K562 (cell line): ENCODE data around the gene NKIRAS1. TPM values are rescaled to one million over a fixed set of nuclear protein-coding genes. Genes with fewer than 3 reads are reported as not detected.
A peak's percentile ranks its signal among the peaks of the same experiment; 100 is the strongest.

Experiments
- ATAC-seq: fragments of 200-7000 bp; cut with Tn5 transposase; 3 replicates; pipeline ENCODE4 v1.9.1; 2020; ENCODE audit warnings: moderate library complexity
- BruUV-seq: library from RNA; stranded (reverse); fragments of 400-500 nt; replicated peaks from 2 replicates; lab custom pipeline; 2021; lab: Mats Ljungman, UMichigan
- CTCF ChIA-PET: fragments of 300-600 bp; formaldehyde crosslinking; extraction: SDS; loops from one replicate; lab custom pipeline; 2021; ENCODE audit warnings: low intra/inter-chr PET ratio; lab: Yijun Ruan, JAX
- POLR2A ChIA-PET: fragments of 300-600, 350-650 bp; sonication (Branson Sonifier 250); formaldehyde crosslinking; extraction: SDS; loops from one replicate; lab custom pipeline; 2021; ENCODE audit warnings: antibody characterized with exemption, inconsistent platforms; lab: Yijun Ruan, JAX
- DNase-seq, 4 experiments: peaks; one replicate each; pipeline versions ENCODE4 v3.0.0 to v3.0.0-alpha.2; 2011 to 2018; ENCODE audit warnings: low spot score in 3 of 4, mixed read lengths in 3 of 4; ENCODE audit errors: extremely low read depth in 1 of 4
- FAIRE-seq: peaks from 2 replicates; lab custom pipeline; 2011; peaks lifted over from hg19 to GRCh38; lab: Jason Lieb, UNC
- H2AFZ ChIP-seq: 2 replicates; pipeline ENCODE4 v1.6.0; 2011; ENCODE audit warnings: low read depth, low read length, control low read depth, inconsistent platforms
- H3K27ac ChIP-seq: fragments of 200-600 bp; 3 replicates; pipeline ENCODE4 v1.8.0; 2011; ENCODE audit warnings: low read depth, mild to moderate bottlenecking, control low read depth, inconsistent platforms, low read length, moderate library complexity, mixed read lengths; ENCODE audit errors: extremely low read depth
- H3K27me3 ChIP-seq, 2 experiments: fragments of 300-600 bp in 1 of 2; 2 replicates in 1 of 2; 3 replicates in 1 of 2; pipeline versions ENCODE4 v1.6.0 to v1.8.0; 2011; ENCODE audit warnings: inconsistent platforms in 2 of 2, low read length in 2 of 2, mild to moderate bottlenecking in 1 of 2, mixed read lengths in 1 of 2, moderate library complexity in 1 of 2; ENCODE audit not compliant: control insufficient read depth in 2 of 2, insufficient read depth in 2 of 2
- H3K36me3 ChIP-seq: fragments of 300-600 bp; 3 replicates; pipeline ENCODE4 v1.8.0; 2011; ENCODE audit warnings: mild to moderate bottlenecking, low read length, inconsistent platforms; ENCODE audit not compliant: control insufficient read depth, insufficient read depth
- H3K4me1 ChIP-seq, 2 experiments: fragments of 200-600 bp in 1 of 2; replicated peaks in 1 of 2; 2 replicates in 1 of 2; 3 replicates in 1 of 2; pipeline versions ENCODE4 v1.5.1 to v1.8.0; 2011; ENCODE audit warnings: inconsistent platforms in 2 of 2, low read length in 2 of 2, mild to moderate bottlenecking in 1 of 2, mixed read lengths in 1 of 2, moderate library complexity in 1 of 2; ENCODE audit not compliant: control insufficient read depth in 2 of 2, insufficient read depth in 2 of 2
- H3K4me2 ChIP-seq: 2 replicates; pipeline ENCODE4 v1.6.1; 2011; ENCODE audit warnings: low read length, control low read depth, inconsistent platforms, mixed read lengths; ENCODE audit not compliant: insufficient read depth
- H3K4me3 ChIP-seq: fragments of 200-600 bp; sonication (generic), shearing (Covaris generic); 2 replicates; pipeline ENCODE4 v1.5.1; 2016; ENCODE audit warnings: control low read depth, inconsistent platforms
- H3K79me2 ChIP-seq: fragments of 200-600 bp; 3 replicates; pipeline ENCODE4 v1.8.0; 2011; ENCODE audit warnings: low read length, inconsistent platforms; ENCODE audit not compliant: control insufficient read depth, insufficient read depth
- H3K9ac ChIP-seq, 2 experiments: 2 replicates each; pipeline versions ENCODE4 v1.6.0 to v1.6.1; 2011; ENCODE audit warnings: low read depth in 2 of 2, low read length in 2 of 2, control low read depth in 1 of 2, inconsistent platforms in 1 of 2, mild to moderate bottlenecking in 1 of 2, mixed read lengths in 1 of 2; ENCODE audit not compliant: insufficient read depth in 1 of 2
- H3K9me1 ChIP-seq: one replicate; pipeline ENCODE4 v1.6.0; 2011; ENCODE audit warnings: inconsistent platforms, mild to moderate bottlenecking, low read length, moderate library complexity; ENCODE audit not compliant: control insufficient read depth, insufficient read depth
- H3K9me3 ChIP-seq: replicated peaks from 2 replicates; pipeline ENCODE4 v1.5.1; 2011; ENCODE audit warnings: low read depth, low read length, inconsistent platforms; ENCODE audit not compliant: control insufficient read depth, insufficient read depth
- H4K20me1 ChIP-seq: replicated peaks from 2 replicates; pipeline ENCODE4 v1.6.1; 2011; ENCODE audit warnings: low read length, inconsistent platforms, mixed read lengths; ENCODE audit not compliant: control insufficient read depth, insufficient read depth
- ATF4 ChIP-seq: fragments of 450-650 bp; formaldehyde crosslinking; IDR thresholded peaks from 2 replicates; pipeline ENCODE4 v1.4.0; 2022; ENCODE audit warnings: mild to moderate bottlenecking, moderate library complexity
- BMI1 ChIP-seq: fragments of 150-350 bp; IDR thresholded peaks from 2 replicates; pipeline ENCODE4 v1.6.1; 2014; ENCODE audit warnings: low read length
- FIP1L1 ChIP-seq: fragments of 200-400 bp; formaldehyde crosslinking; IDR thresholded peaks from 2 replicates; pipeline ENCODE4 v1.6.1; 2018; ENCODE audit warnings: mild to moderate bottlenecking, low read depth, low read length; ENCODE audit not compliant: poor library complexity, severe bottlenecking
- FOSL1 ChIP-seq: fragments of 200-800 bp; sonication (Bioruptor generic); conservative IDR thresholded peaks from 2 replicates; pipeline ENCODE4 v1.6.1; 2016; ENCODE audit warnings: missing genetic modification characterization, missing compliant biosample characterization
- ID3 ChIP-seq, 2 experiments: fragments of 250-450 bp in 1 of 2; fragments of 450-650 bp in 1 of 2; sonication (Bioruptor Pico) in 1 of 2; IDR thresholded peaks; 2 replicates each; pipeline versions ENCODE4 v1.6.1 to v1.8.0; 2016 to 2021; ENCODE audit warnings: mild to moderate bottlenecking in 2 of 2, moderate library complexity in 2 of 2, missing compliant biosample characterization in 1 of 2, missing genetic modification characterization in 1 of 2
- MTF1 ChIP-seq: fragments of 250-450 bp; sonication (Bioruptor Pico); IDR thresholded peaks from 2 replicates; pipeline ENCODE4 v1.9.0; 2021; ENCODE audit warnings: moderate library complexity, mild to moderate bottlenecking, inconsistent platforms, borderline replicate concordance
- SIN3A ChIP-seq, 2 experiments: fragments of 150-350 bp in 1 of 2; IDR thresholded peaks; 2 replicates each; pipeline ENCODE4 v1.6.1; 2011 to 2016; ENCODE audit warnings: borderline replicate concordance in 2 of 2, low read depth in 2 of 2, low read length in 2 of 2, mild to moderate bottlenecking in 2 of 2, moderate library complexity in 2 of 2; ENCODE audit not compliant: control insufficient read depth in 1 of 2
- TAF9B ChIP-seq: fragments of 450-650 bp; IDR thresholded peaks from 2 replicates; pipeline ENCODE4 v1.6.1; 2018; ENCODE audit warnings: mild to moderate bottlenecking; ENCODE audit not compliant: partially characterized antibody
- WGBS: fragments of 100-300 bp; shearing (Covaris generic); methylation state at CpG from one replicate; pipeline ENCODE4 v1.1.6; 2016; ENCODE audit warnings: low coverage, mixed read lengths; ENCODE audit not compliant: insufficient coverage; ENCODE audit errors: missing lambda C conversion rate; 5-methylcytosine and 5-hydroxymethylcytosine counted together
- in situ Hi-C: fragments of 300-500 bp; cut with MboI; formaldehyde crosslinking; loops from 4 replicates; pipeline ENCODE4 v1.15.0; 2018; ENCODE audit warnings: inconsistent platforms, mixed read lengths
- intact Hi-C: fragments of 100-400 bp; cut with micrococcal nuclease; formaldehyde crosslinking; loops from 2 replicates; pipeline ENCODE4 v1.14.2; 2022
- polyA plus RNA-seq, 8 experiments: library from polyadenylated mRNA; depleted of rRNA in 4 of 8; stranded (reverse) in 5 of 8; unstranded in 3 of 8; fragments of >200 nt; fragmentation: Nextera tagmentation in 2 of 8; fragmentation: Illumina TruSeq in 1 of 8; extraction: Ambion mirVana in 2 of 8; extraction: Trizol in 1 of 8; gene quantifications; 2 replicates each; pipeline versions ENCODE4 v1.2.1 to v1.2.3, GENCODE V29; 2011 to 2014; ENCODE audit warnings: inconsistent platforms in 1 of 8, missing spikeins in 1 of 8
- total RNA-seq, 7 experiments: library from RNA; depleted of rRNA in 6 of 7; stranded (reverse); fragments of >200 nt in 6 of 7; fragmentation: Illumina TruSeq in 2 of 7; extraction: Trizol in 2 of 7; gene quantifications; 2 replicates each; pipeline versions ENCODE4 v1.2.1 to v1.2.3, GENCODE V29; 2011 to 2021; ENCODE audit warnings: low replicate concordance in 1 of 7
- TF ChIP-seq, protein P1 (sequence below), 2 experiments: IDR thresholded peaks; 2 replicates each; pipeline ENCODE4 v1.6.1; 2011; ENCODE audit warnings: borderline replicate concordance in 1 of 2, control low read depth in 1 of 2, low read depth in 1 of 2, low read length in 1 of 2, mild to moderate bottlenecking in 1 of 2, mixed read lengths in 1 of 2, moderate library complexity in 1 of 2; ENCODE audit not compliant: insufficient read depth in 1 of 2, insufficient read length in 1 of 2, poor library complexity in 1 of 2, severe bottlenecking in 1 of 2; ENCODE audit errors: extremely low read depth in 1 of 2
- TF ChIP-seq, protein P2 (sequence below): fragments of 200-800 bp; sonication (Bioruptor generic); IDR thresholded peaks from 2 replicates; pipeline ENCODE4 v1.6.1; 2017; ENCODE audit warnings: missing genetic modification characterization, missing compliant biosample characterization
- TF ChIP-seq, protein P3 (sequence below): fragments of 450-650 bp; formaldehyde crosslinking; conservative IDR thresholded peaks from 2 replicates; pipeline ENCODE4 v1.4.0; 2022; ENCODE audit warnings: mild to moderate bottlenecking, missing genetic modification characterization

Gene NKIRAS1
- total and polyA plus RNA-seq, 9 of the 15 experiments (the other 6 are each of a cell fraction or from before 2014, with no cell fraction given), result 5.1 to 10.3 (median 6.3) TPM

GRCh38 chr3:23944861-23945662 is 28.3 kb upstream of the NKIRAS1 start, which contains the start of gene NR1D2:
Gene NR1D2 (plus strand): TSS chr3:23945286. CDS start chr3:23945579, 293 bp downstream.
- ChIA-PET CTCF (interaction anchor here (0.6 kb wide), 1 partner anchor 312 kb away, joined by 3 read pairs; no protein-coding TSS in a partner anchor), POLR2A (interaction anchor here (11.6 kb wide), 1 partner anchor 26 kb away, joined by 165 read pairs; the partner anchor contains the start of genes NKIRAS1 and RPL15)
- no TSS peak for BruUV-seq
- H3K9me1 ChIP-seq, result no peaks in the 10 kb centered on the region
- H3K36me3 ChIP-seq, result no peaks in the 10 kb centered on the region
- H2AFZ ChIP-seq, result peak within 1 kb of the TSS; percentile 99
- peak within 1 kb of the TSS; percentile 90 for H3K4me2 ChIP-seq
- H3K4me3 ChIP-seq, result peak within 1 kb of the TSS; percentile 59
- FAIRE-seq (no peak), DNase-seq (peak; percentile 90 to 93 (median 92)), ATAC-seq (peak; percentile 70)
- H3K79me2 ChIP-seq, result no peaks in the 10 kb centered on the region
- H4K20me1 ChIP-seq, result no peaks in the 10 kb centered on the region
- H3K9me3 ChIP-seq, result no peaks in the 10 kb centered on the region
- peaks cover 17 to 49% of the 10 kb centered on the region in 2 experiments for H3K4me1 ChIP-seq
- H3K27ac ChIP-seq, result peak within 1 kb of the TSS; percentile 85
- H3K27me3 ChIP-seq, result no peaks in the 10 kb centered on the region
- intact Hi-C loops (loop anchor here (1.0 to 10.0 kb wide), 3 partner anchors 28 to 140 kb away; partner anchors contain the start of genes RPL15 and UBE2E1), in situ Hi-C loops (no loop called here)
- H3K9ac ChIP-seq, result peak within 1 kb of the TSS; percentile 76 to 98
- 2% methylated on average over 35 of the region's 88 CpGs for WGBS
- TF ChIP-seq, protein P1, sequence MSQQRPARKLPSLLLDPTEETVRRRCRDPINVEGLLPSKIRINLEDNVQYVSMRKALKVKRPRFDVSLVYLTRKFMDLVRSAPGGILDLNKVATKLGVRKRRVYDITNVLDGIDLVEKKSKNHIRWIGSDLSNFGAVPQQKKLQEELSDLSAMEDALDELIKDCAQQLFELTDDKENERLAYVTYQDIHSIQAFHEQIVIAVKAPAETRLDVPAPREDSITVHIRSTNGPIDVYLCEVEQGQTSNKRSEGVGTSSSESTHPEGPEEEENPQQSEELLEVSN (IDR thresholded peaks at IDR 0.05; ENCODE audit: borderline replicate concordance in 1 of 2, extremely low read depth in 1 of 2, insufficient read depth in 1 of 2, insufficient read length in 1 of 2, low read depth in 1 of 2, low read length in 1 of 2, poor library complexity in 1 of 2, severe bottlenecking in 1 of 2), result peak; percentile 25 to 80
- TF ChIP-seq MTF1 (no peak), FIP1L1 (no peak), TAF9B (no peak), SIN3A (IDR thresholded peaks at IDR 0.05; ENCODE audit: borderline replicate concordance in 2 of 2, control insufficient read depth in 1 of 2, low read depth in 2 of 2, low read length in 2 of 2) (peak in 1 of 2 experiments; percentile 83; a peak in 1 of 4 replicates), ID3 (CRISPR knock-in tag; IDR thresholded peaks at IDR 0.05) (no peak), ID3 (tag; IDR thresholded peaks at IDR 0.05) (no peak), BMI1 (no peak), ATF4 (CRISPR knock-in tag) (no peak), FOSL1 (tag) (no peak)
- TF ChIP-seq, protein P2, sequence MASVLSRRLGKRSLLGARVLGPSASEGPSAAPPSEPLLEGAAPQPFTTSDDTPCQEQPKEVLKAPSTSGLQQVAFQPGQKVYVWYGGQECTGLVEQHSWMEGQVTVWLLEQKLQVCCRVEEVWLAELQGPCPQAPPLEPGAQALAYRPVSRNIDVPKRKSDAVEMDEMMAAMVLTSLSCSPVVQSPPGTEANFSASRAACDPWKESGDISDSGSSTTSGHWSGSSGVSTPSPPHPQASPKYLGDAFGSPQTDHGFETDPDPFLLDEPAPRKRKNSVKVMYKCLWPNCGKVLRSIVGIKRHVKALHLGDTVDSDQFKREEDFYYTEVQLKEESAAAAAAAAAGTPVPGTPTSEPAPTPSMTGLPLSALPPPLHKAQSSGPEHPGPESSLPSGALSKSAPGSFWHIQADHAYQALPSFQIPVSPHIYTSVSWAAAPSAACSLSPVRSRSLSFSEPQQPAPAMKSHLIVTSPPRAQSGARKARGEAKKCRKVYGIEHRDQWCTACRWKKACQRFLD (CRISPR knock-in tag), result no peak
- TF ChIP-seq, protein P3, sequence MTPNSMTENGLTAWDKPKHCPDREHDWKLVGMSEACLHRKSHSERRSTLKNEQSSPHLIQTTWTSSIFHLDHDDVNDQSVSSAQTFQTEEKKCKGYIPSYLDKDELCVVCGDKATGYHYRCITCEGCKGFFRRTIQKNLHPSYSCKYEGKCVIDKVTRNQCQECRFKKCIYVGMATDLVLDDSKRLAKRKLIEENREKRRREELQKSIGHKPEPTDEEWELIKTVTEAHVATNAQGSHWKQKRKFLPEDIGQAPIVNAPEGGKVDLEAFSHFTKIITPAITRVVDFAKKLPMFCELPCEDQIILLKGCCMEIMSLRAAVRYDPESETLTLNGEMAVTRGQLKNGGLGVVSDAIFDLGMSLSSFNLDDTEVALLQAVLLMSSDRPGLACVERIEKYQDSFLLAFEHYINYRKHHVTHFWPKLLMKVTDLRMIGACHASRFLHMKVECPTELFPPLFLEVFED (CRISPR knock-in tag), result peak; percentile 90
